Measurements from ENCODE around the gene PSMF1. TPM values are rescaled to one million over a fixed set of nuclear protein-coding genes. Genes with fewer than 3 reads are reported as not detected.
A peak's percentile ranks its signal among the peaks of the same experiment; 100 is the strongest.

Gene PSMF1
- total RNA-seq, 1 experiment from 2014 or later = 90.8 TPM

GRCh38 chr20:1212607-1213396, 94.4 kb downstream of the PSMF1 start:
- no peak overlapping the region for H3K14ac ChIP-seq (ENCODE audit: insufficient read depth, low read length)
- no peaks in the 10 kb centered on the region for H3K27me3 ChIP-seq (ENCODE audit: insufficient read depth, low read length)
- peaks cover 40% of the 10 kb centered on the region for H3K27me3 Mint-ChIP-seq (ENCODE audit: low read depth)
- no peak overlapping the region for H2BK120ac ChIP-seq (ENCODE audit: low read depth, low read length, poor library complexity, severe bottlenecking)
- H3K27ac ChIP-seq (ENCODE audit: insufficient read length, low read depth, low read length) = no peak overlapping the region
- H2BK5ac ChIP-seq (ENCODE audit: insufficient read length, low read length) = no peak overlapping the region
- no peaks in the 10 kb centered on the region for H3K9me3 ChIP-seq (ENCODE audit: control insufficient read depth, low read depth, low read length)
- no peak overlapping the region for H3K9ac ChIP-seq (ENCODE audit: extremely low read depth, insufficient read length, low read length)
- no peaks in the 10 kb centered on the region for H3K79me1 ChIP-seq (ENCODE audit: insufficient read depth, low read depth, low read length, poor library complexity, severe bottlenecking)
- H3K79me2 ChIP-seq (ENCODE audit: insufficient read depth, low read length) = no peaks in the 10 kb centered on the region
- H2BK15ac ChIP-seq (ENCODE audit: low read depth, low read length) = no peak overlapping the region
- peak; percentile 91 for TF ChIP-seq CTCF (conservative IDR thresholded peaks at IDR 0.05)
- H4K91ac ChIP-seq (ENCODE audit: insufficient read length, low read depth, low read length) = no peak overlapping the region
- H3K27ac Mint-ChIP-seq = 0 out of 7 replicates have a peak overlapping the region, but pooled peaks of 1 of the 3 experiments have one; percentile 29
- no peak overlapping the region for H2BK12ac ChIP-seq (ENCODE audit: insufficient read length, low read depth, low read length)
- H3K23ac ChIP-seq (ENCODE audit: insufficient read length, low read depth, low read length) = no peak overlapping the region
- H3K4me2 ChIP-seq (ENCODE audit: insufficient read depth, insufficient read length, low read length) = no peak overlapping the region
- no peak overlapping the region for H3K4me3 Mint-ChIP-seq
- H3T11ph ChIP-seq (ENCODE audit: low read length) = no peak overlapping the region
- no peaks in the 10 kb centered on the region for H4K20me1 ChIP-seq (ENCODE audit: control insufficient read depth, insufficient read depth, insufficient read length)
- peak; percentile 84 for DNase-seq
- H2AFZ ChIP-seq (ENCODE audit: low read length) = peak overlapping the region; percentile 79
- no peaks in the 10 kb centered on the region for H3K23me2 ChIP-seq (ENCODE audit: insufficient read length, low read depth, low read length, poor library complexity, severe bottlenecking)
- no peak overlapping the region for H4K8ac ChIP-seq (replicated peaks; ENCODE audit: insufficient read length, low read depth, low read length)
- H2AK5ac ChIP-seq (ENCODE audit: insufficient read length, low read length) = no peak overlapping the region
- H3K56ac ChIP-seq (ENCODE audit: insufficient read length, low read depth, low read length) = no peak overlapping the region
- H3K18ac ChIP-seq (ENCODE audit: insufficient read length, low read depth, low read length) = no peak overlapping the region
- H4K5ac ChIP-seq (ENCODE audit: insufficient read length, low read depth, low read length) = no peak overlapping the region
- no peak overlapping the region for H2BK20ac ChIP-seq (ENCODE audit: low read depth, low read length, poor library complexity, severe bottlenecking)
- peaks cover 5% of the 10 kb centered on the region; the same call in 1 of the 2 replicates for H3K4me1 ChIP-seq (ENCODE audit: insufficient read depth, low read length)
- peaks cover 0 to 5% (median 1%) of the 10 kb centered on the region in 3 experiments; a peak in 2 of 7 replicates for H3K36me3 Mint-ChIP-seq (ENCODE audit: insufficient read depth in 1 of 3, low read depth in 3 of 3)
- peaks cover 34 to 39% of the 10 kb centered on the region in 2 experiments for H3K4me1 Mint-ChIP-seq
- WGBS (ENCODE audit: extremely low coverage, insufficient read length, low lambda C conversion rate) = no CpG with 5 or more reads among the region's 21 CpGs
- H3K9me3 Mint-ChIP-seq = peaks cover 5 to 11% of the 10 kb centered on the region in 2 experiments
- H3K4ac ChIP-seq (ENCODE audit: low read depth, low read length) = no peak overlapping the region
